Heart right ventricle (tissue), 16 donors: ENCODE measurements around the gene CATSPERD. TPM values are rescaled to one million over a fixed set of nuclear protein-coding genes. Genes with fewer than 3 reads are reported as not detected.

Experiments
- ATAC-seq, 8 donors: fragments of 200-7000 bp; cut with Tn5 transposase; one replicate each; pipeline ENCODE4 v1.9.1; 2020; ENCODE audit warnings: mild to moderate bottlenecking in 8 of 8, moderate library complexity in 8 of 8, moderate number of reproducible peaks in 1 of 8
- DNase-seq, 2 donors: peaks; one replicate each; pipeline ENCODE4 v3.0.0-alpha.2; 2020
- H3K27ac ChIP-seq, 10 donors: fragments of 200-600 bp; sonication (generic) in 2 of 10; one replicate each; pipeline versions ENCODE4 v1.5.0 to v1.8.0; 2020 to 2022; ENCODE audit warnings: mild to moderate bottlenecking in 3 of 10
- H3K27me3 ChIP-seq, 7 donors: fragments of 200-600 bp; one replicate each; pipeline ENCODE4 v1.8.0; 2021 to 2022; ENCODE audit warnings: mild to moderate bottlenecking in 2 of 7
- H3K36me3 ChIP-seq, 9 donors: fragments of 200-600 bp; sonication (generic) in 1 of 9; one replicate each; pipeline versions ENCODE4 v1.5.0 to v1.8.0; 2020 to 2022; ENCODE audit warnings: mild to moderate bottlenecking in 2 of 9
- H3K4me1 ChIP-seq, 9 donors: fragments of 200-600 bp; sonication (generic) in 1 of 9; one replicate each; pipeline versions ENCODE4 v1.5.0 to v1.8.0; 2020 to 2022; ENCODE audit warnings: mild to moderate bottlenecking in 4 of 9
- H3K4me3 ChIP-seq, 10 donors: fragments of 200-600 bp; sonication (generic) in 2 of 10; one replicate each; pipeline versions ENCODE4 v1.5.0 to v1.8.0; 2020 to 2022; ENCODE audit warnings: mild to moderate bottlenecking in 7 of 10, moderate library complexity in 2 of 10
- H3K9me3 ChIP-seq, 11 donors: fragments of 200-600 bp in 10 of 11; sonication (generic) in 2 of 11; one replicate each; pipeline versions ENCODE4 v1.5.0 to v1.8.0; 2013 to 2022; ENCODE audit warnings: mild to moderate bottlenecking in 2 of 11, control low read depth in 1 of 11, moderate library complexity in 1 of 11
- WGBS, 2 donors: extraction: QIAGEN DNeasy Blood & Tissue Kit; methylation state at CpG; one replicate each; pipeline ENCODE4 v1.1.7; 2013; ENCODE audit warnings: inconsistent platforms in 1 of 2; 5-methylcytosine and 5-hydroxymethylcytosine counted together
- intact Hi-C, 10 donors: fragments of 100-400 bp; cut with DNase I; formaldehyde crosslinking; loops; one replicate each; pipeline versions ENCODE4 v1.11.1 to v1.14.2; 2022
- polyA plus RNA-seq, 2 donors: library from polyadenylated mRNA; stranded (reverse); fragments of 200-250 nt; gene quantifications; one replicate each; pipeline ENCODE4 v1.2.3, GENCODE V29; 2013
- total RNA-seq, 10 donors: library from RNA; stranded (reverse); fragmentation: NEBNext Ultra II Directional in 3 of 10; extraction: Animal tissue kit (Norgen Biotek cat#: 25700) in 3 of 10; gene quantifications; one replicate each; pipeline versions ENCODE4 v1.2.1 to v1.2.4, GENCODE V29; 2021 to 2023
- TF ChIP-seq, protein P1 (sequence below), 9 donors: fragments of 200-600 bp; sonication (generic) in 2 of 9; IDR thresholded peaks; one replicate each; pipeline versions ENCODE4 v1.5.0 to v1.8.0; 2021 to 2022; ENCODE audit warnings: antibody characterized with exemption in 9 of 9, mild to moderate bottlenecking in 5 of 9, moderate library complexity in 1 of 9
- donor health status: Arrhythmogenic right ventricular cardiomyopathy.
- donor health status: ischemic (EF 13 %, LVEDD 7.1; RV severe dilation, severe dysfunction).
- donor health status: healthy with polysubstance abuse.
- donor health status: DM: no; HTN: yes; CAD: no.
- donor health status: DM: no; HTN: no; CAD: no.
- donor health status: ischemic (EF 25% LVEDD 6.9; RV normal size, moderate dysfunction).
- donor health status: ischemic (EF 25% LVEDD 5.7; RV mildly dilated, moderate dysfunction).
- donor health status: healthy.
- donor health status: DM: yes; HTN: yes; CAD: no.
- donor health status: Ischemic cardiomyopathy.
- donor health status: ischemic (EF 35%, LVEDD 5.7; RV mildly dilated, moderate dysfunction).
- donor health status: nonischemic (EF 11% LVEDD 7.7; RV severe dilation, severe dysfunction).
- donor health status: DM: yes; HTN: yes; CAD: no.
- donor health status: PGD.
- donor health status: ischemic (EF 29% LVEDD 5.4; RV normal size, mild dysfunction).
- donor health status: nonischemic (EF 23%, LVEDD 6.1; RV moderate dilation, normal function).

The CATSPERD gene
- total and polyA plus RNA-seq, 12 donors = not detected

DNA sequence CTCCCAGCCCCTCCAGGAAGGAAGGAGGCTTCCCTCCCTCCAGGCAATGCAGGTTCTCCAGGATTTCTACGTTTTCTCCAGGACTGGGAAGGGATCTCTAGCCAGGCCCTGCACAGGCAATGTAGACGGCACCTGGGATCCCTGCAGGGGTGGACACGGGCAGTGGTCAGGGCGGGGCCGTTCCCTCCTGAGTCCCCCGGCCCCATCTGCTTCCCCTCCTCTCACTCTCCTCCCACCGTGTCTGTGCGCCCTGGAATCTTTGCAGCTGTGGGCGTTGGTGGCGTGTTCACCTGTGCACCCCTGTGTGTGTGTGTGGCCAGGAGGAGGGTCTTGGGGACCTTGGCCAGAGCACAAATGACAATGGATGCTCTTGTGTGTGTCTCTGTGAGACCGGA lies 94.4 kb downstream of the CATSPERD start:
- intact Hi-C loops = no loop called here
- Histone ChIP-seq H3K36me3 (no peaks in the 10 kb centered on the region), H3K9me3 (no peaks in the 10 kb centered on the region), H3K4me1 (no peaks in the 10 kb centered on the region), H3K27me3 (peaks cover 0 to 4% (median 0%) of the 10 kb centered on the region in 7 donors), H3K27ac (no peak overlapping the region), H3K4me3 (no peak overlapping the region)
- DNase-seq (no peak), ATAC-seq (peak in 1 of 8 donors; percentile 32)
- TF ChIP-seq, protein P1, sequence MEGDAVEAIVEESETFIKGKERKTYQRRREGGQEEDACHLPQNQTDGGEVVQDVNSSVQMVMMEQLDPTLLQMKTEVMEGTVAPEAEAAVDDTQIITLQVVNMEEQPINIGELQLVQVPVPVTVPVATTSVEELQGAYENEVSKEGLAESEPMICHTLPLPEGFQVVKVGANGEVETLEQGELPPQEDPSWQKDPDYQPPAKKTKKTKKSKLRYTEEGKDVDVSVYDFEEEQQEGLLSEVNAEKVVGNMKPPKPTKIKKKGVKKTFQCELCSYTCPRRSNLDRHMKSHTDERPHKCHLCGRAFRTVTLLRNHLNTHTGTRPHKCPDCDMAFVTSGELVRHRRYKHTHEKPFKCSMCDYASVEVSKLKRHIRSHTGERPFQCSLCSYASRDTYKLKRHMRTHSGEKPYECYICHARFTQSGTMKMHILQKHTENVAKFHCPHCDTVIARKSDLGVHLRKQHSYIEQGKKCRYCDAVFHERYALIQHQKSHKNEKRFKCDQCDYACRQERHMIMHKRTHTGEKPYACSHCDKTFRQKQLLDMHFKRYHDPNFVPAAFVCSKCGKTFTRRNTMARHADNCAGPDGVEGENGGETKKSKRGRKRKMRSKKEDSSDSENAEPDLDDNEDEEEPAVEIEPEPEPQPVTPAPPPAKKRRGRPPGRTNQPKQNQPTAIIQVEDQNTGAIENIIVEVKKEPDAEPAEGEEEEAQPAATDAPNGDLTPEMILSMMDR (IDR thresholded peaks at IDR 0.05) = no peak
- 65 to 77% methylated on average over 11 of the region's 11 CpGs for WGBS, 2 donors

DNA sequence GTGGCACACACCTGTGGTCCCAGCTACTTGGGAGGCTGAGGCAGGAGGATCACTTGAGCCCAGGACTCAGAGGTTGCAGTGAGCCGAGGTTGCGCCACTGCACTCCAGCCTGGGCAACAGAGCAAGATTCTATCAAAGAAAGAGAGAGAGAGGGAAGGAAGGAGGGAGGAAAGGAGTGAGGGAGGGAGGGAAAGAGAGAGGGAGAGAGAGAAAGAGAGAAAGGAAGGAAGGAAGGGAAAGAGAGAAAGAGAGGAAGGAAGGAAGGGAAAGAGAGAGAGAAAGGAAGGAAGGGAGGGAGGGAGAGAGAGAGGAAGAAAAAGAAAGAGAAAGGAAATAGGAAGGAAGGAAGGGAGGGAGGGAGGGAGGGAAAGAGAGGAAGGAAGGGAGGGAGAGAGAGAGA lies 96.8 kb downstream of the CATSPERD start:
- TF ChIP-seq, protein P1 (IDR thresholded peaks at IDR 0.05) = no peak
- peaks cover 0 to 4% (median 0%) of the 10 kb centered on the region in 7 donors for H3K27me3 ChIP-seq
- no peaks in the 10 kb centered on the region for H3K4me1 ChIP-seq
- no peak for DNase-seq
- WGBS, 2 donors = 88 to 92% methylated on average over 2 of the region's 2 CpGs
- H3K4me3 ChIP-seq = no peak overlapping the region
- ATAC-seq = no peak
- H3K27ac ChIP-seq = no peak overlapping the region
- no peaks in the 10 kb centered on the region for H3K36me3 ChIP-seq
- no peaks in the 10 kb centered on the region for H3K9me3 ChIP-seq
- intact Hi-C loops = no loop called here

DNA sequence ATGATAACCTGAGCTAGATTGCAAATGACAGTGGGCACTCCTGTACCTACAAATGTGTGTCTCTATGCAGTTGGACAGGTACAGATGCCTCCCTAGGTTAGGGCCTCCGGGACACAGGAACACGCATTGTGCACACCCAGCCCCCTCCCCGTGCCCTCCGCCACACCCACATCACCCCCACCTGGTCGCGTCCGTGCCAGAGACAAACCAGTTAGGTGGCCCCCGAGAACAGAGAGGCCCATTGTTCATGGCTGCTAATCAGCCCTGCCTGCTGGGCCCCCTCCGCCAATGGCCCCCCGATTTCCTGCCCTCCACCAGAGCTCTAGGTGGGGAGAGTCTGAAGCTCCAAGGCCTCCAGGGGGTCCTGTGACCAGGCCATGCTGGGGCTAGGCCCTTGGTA lies 98.2 kb downstream of the CATSPERD start:
- H3K9me3 ChIP-seq = no peaks in the 10 kb centered on the region
- H3K4me3 ChIP-seq = no peak overlapping the region
- intact Hi-C loops = no loop called here
- 77 to 82% methylated on average over 10 of the region's 10 CpGs for WGBS, 2 donors
- no peaks in the 10 kb centered on the region for H3K4me1 ChIP-seq
- H3K27ac ChIP-seq = no peak overlapping the region
- ATAC-seq (no peak), DNase-seq (no peak)
- H3K27me3 ChIP-seq = peaks cover 0 to 6% (median 0%) of the 10 kb centered on the region in 7 donors
- TF ChIP-seq, protein P1 (IDR thresholded peaks at IDR 0.05) = no peak
- H3K36me3 ChIP-seq = no peaks in the 10 kb centered on the region

DNA sequence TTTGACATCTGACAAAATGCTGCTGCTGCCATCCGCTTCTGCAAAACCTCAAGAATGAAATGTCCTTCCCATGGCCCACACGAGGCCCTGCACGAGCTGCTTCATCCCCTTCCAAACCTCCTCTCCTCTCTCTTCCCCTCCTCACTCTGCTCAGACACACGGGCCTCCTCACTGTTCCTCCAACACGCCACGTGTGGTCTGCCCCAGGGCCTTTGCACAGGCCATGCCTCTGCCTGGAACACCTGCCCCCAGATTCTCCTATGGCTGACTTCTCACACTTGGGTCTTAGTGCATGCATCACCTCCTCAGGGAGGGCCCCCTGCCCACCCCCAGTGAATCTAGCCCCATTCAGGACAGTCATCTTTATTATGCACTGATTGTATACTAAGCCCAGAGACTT lies 100.3 kb downstream of the CATSPERD start:
- Histone ChIP-seq H3K4me1 (no peaks in the 10 kb centered on the region), H3K27me3 (peaks cover 0 to 6% (median 0%) of the 10 kb centered on the region in 7 donors), H3K9me3 (no peaks in the 10 kb centered on the region), H3K27ac (no peak overlapping the region), H3K36me3 (no peaks in the 10 kb centered on the region), H3K4me3 (no peak overlapping the region)
- DNase-seq (no peak), ATAC-seq (peak in 1 of 8 donors; percentile 34)
- intact Hi-C loops = no loop called here
- 65 to 74% methylated on average over 6 of the region's 6 CpGs for WGBS, 2 donors
- TF ChIP-seq, protein P1 (IDR thresholded peaks at IDR 0.05) = no peak
